Measurements from ENCODE around the gene SH3PXD2A.

The SH3PXD2A gene

GRCh38 chr10:103570844-103571655 lies 284.3 kb downstream of the SH3PXD2A start:
- no peak for DNase-seq (ENCODE audit: low read depth in 1 of 2, low spot score in 1 of 2)

GRCh38 chr10:103569896-103570295 lies 285.5 kb downstream of the SH3PXD2A start:
- no peak for DNase-seq (ENCODE audit: low read depth in 1 of 2, low spot score in 1 of 2)

- DNase-seq (ENCODE audit: low read depth in 1 of 2, low spot score in 1 of 2), result no peak
Measured at GRCh38 chr10:103568505-103568904, 286.9 kb downstream of the SH3PXD2A start.

GRCh38 chr10:103566536-103566935 lies 288.8 kb downstream of the SH3PXD2A start:
- DNase-seq (ENCODE audit: low read depth in 1 of 2, low spot score in 1 of 2), result no peak

- DNase-seq (ENCODE audit: low read depth in 1 of 2, low spot score in 1 of 2), result no peak
Measured at GRCh38 chr10:103564776-103565520, 290.4 kb downstream of the SH3PXD2A start.

GRCh38 chr10:103564116-103564501 lies 291.3 kb downstream of the SH3PXD2A start:
- DNase-seq (ENCODE audit: low read depth in 1 of 2, low spot score in 1 of 2), result no peak

GRCh38 chr10:103563231-103564115 lies 291.9 kb downstream of the SH3PXD2A start:
- no peak for DNase-seq (ENCODE audit: low read depth in 1 of 2, low spot score in 1 of 2)

- DNase-seq (ENCODE audit: low read depth in 1 of 2, low spot score in 1 of 2), result no peak
Measured at GRCh38 chr10:103562383-103562782, 293.0 kb downstream of the SH3PXD2A start.

GRCh38 chr10:103560886-103561285 lies 294.5 kb downstream of the SH3PXD2A start:
- DNase-seq (ENCODE audit: low read depth in 1 of 2, low spot score in 1 of 2), result no peak

- DNase-seq (ENCODE audit: low read depth in 1 of 2, low spot score in 1 of 2), result no peak
Measured at GRCh38 chr10:103559776-103560175, 295.6 kb downstream of the SH3PXD2A start.

GRCh38 chr10:103558911-103559310 lies 296.5 kb downstream of the SH3PXD2A start:
- no peak for DNase-seq (ENCODE audit: low read depth in 1 of 2, low spot score in 1 of 2)

GRCh38 chr10:103557455-103557854 lies 297.9 kb downstream of the SH3PXD2A start:
- DNase-seq (ENCODE audit: low read depth in 1 of 2, low spot score in 1 of 2), result no peak

- no peak for DNase-seq (ENCODE audit: low read depth in 1 of 2, low spot score in 1 of 2)
Measured at GRCh38 chr10:103556383-103557007, 298.9 kb downstream of the SH3PXD2A start.

GRCh38 chr10:103555712-103556111 lies 299.7 kb downstream of the SH3PXD2A start:
- DNase-seq (ENCODE audit: low read depth in 1 of 2, low spot score in 1 of 2), result no peak

GRCh38 chr10:103555325-103555649 lies 300.1 kb downstream of the SH3PXD2A start:
- DNase-seq (ENCODE audit: low read depth in 1 of 2, low spot score in 1 of 2), result no peak

GRCh38 chr10:103554488-103555324 lies 300.7 kb downstream of the SH3PXD2A start:
- no peak for DNase-seq (ENCODE audit: low read depth in 1 of 2, low spot score in 1 of 2)

GRCh38 chr10:103553743-103554487 lies 301.5 kb downstream of the SH3PXD2A start:
- DNase-seq (ENCODE audit: low read depth in 1 of 2, low spot score in 1 of 2), result peak in 1 of 2 donors; percentile 25

GRCh38 chr10:103552856-103553742 lies 302.3 kb downstream of the SH3PXD2A start:
- no peak for DNase-seq (ENCODE audit: low read depth in 1 of 2, low spot score in 1 of 2)
